ENCODE measurements around the gene FAM187B.

DNA sequence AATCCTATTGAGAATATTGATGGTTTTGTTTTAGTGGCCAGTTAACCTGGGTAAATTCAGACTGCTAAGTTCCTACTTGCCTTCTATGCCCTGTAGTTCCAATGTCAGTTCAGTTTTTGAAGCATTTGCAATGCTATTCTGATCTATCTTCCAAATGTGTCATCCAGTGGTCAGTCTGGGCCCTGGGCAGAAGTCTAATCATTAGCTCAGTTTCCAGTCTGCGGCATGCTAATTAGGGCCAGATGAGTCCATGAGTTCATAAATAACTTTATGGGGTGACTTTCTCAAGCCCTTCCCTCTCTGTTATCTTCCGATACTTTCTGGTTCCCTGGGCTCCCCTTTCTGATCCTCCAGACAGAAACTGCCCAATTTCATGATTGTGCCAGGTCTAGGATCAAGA is 32.7 kb downstream of the FAM187B start:
- TF ChIP-seq, protein P1, sequence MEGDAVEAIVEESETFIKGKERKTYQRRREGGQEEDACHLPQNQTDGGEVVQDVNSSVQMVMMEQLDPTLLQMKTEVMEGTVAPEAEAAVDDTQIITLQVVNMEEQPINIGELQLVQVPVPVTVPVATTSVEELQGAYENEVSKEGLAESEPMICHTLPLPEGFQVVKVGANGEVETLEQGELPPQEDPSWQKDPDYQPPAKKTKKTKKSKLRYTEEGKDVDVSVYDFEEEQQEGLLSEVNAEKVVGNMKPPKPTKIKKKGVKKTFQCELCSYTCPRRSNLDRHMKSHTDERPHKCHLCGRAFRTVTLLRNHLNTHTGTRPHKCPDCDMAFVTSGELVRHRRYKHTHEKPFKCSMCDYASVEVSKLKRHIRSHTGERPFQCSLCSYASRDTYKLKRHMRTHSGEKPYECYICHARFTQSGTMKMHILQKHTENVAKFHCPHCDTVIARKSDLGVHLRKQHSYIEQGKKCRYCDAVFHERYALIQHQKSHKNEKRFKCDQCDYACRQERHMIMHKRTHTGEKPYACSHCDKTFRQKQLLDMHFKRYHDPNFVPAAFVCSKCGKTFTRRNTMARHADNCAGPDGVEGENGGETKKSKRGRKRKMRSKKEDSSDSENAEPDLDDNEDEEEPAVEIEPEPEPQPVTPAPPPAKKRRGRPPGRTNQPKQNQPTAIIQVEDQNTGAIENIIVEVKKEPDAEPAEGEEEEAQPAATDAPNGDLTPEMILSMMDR (IDR thresholded peaks at IDR 0.05; ENCODE audit: low read length) = no peak
- TF ChIP-seq EZH2 (IDR thresholded peaks at IDR 0.05; ENCODE audit: borderline replicate concordance, low read length) = no peak
